ENCODE results near the gene ANXA7.
"Not testable (repeated sequence)": the region's sequence is repeated elsewhere in the genome, so short reads cannot be mapped to it uniquely, and the experiment has no call there.

Gene ANXA7

GRCh38 chr10:73398024-73398423 is 15.8 kb downstream of the ANXA7 start:
- no CpG with 5 or more reads among the region's 6 CpGs for WGBS (ENCODE audit: extremely low coverage, insufficient coverage, low lambda C conversion rate)
- no peak overlapping the region for H3K4me3 ChIP-seq (ENCODE audit: low read length)

DNA sequence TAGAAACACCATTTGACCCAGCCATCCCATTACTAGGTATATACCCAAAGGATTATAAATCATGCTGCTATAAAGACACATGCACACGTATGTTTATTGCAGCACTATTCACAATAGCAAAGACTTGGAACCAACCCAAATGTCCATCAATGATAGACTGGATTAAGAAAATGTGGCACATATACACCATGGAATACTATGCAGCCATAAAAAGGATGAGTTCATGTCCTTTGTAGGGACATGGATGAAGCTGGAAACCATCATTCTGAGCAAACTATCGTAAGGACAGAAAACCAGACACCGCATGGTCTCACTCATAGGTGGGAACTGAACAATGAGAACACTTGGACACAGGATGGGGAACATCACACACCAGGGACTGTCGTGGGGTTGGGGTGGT is 19.5 kb downstream of the ANXA7 start:
- H2BK5ac ChIP-seq (ENCODE audit: low read length); H3K23ac ChIP-seq (ENCODE audit: low read length); H3K4me1 ChIP-seq (ENCODE audit: control insufficient read depth, low read depth, low read length); H3K4me2 ChIP-seq (ENCODE audit: low read length); H3K56ac ChIP-seq (ENCODE audit: low read length); H3K4ac ChIP-seq (ENCODE audit: low read depth, low read length); H3K4me3 ChIP-seq (ENCODE audit: low read length); H2AK5ac ChIP-seq (ENCODE audit: low read length); DNase-seq; H3K79me1 ChIP-seq (ENCODE audit: low read length); H4K5ac ChIP-seq (ENCODE audit: low read length); H2BK120ac ChIP-seq (ENCODE audit: low read depth, low read length); H3K27me3 ChIP-seq (ENCODE audit: insufficient read depth, low read length, poor library complexity); H2BK15ac ChIP-seq (replicated peaks; ENCODE audit: low read depth); H3K27ac ChIP-seq (ENCODE audit: low read depth, low read length); H3K9ac ChIP-seq (ENCODE audit: low read length); H3K79me2 ChIP-seq (ENCODE audit: control insufficient read depth, insufficient read depth, low read length); H4K8ac ChIP-seq (ENCODE audit: low read depth, low read length); H3K18ac ChIP-seq (ENCODE audit: low read length); H3K36me3 ChIP-seq (ENCODE audit: control insufficient read depth, insufficient read depth, low read length): not testable (repeated sequence)
- WGBS (ENCODE audit: extremely low coverage, insufficient coverage, low lambda C conversion rate) = no CpG with 5 or more reads among the region's 4 CpGs

More at GRCh38 chr10:73398024-73398423, 15.8 kb downstream of the ANXA7 start:
- Histone ChIP-seq H3K79me1 (ENCODE audit: low read length) (peaks cover 3% of the 10 kb centered on the region), H3K23ac (ENCODE audit: low read length) (no peak overlapping the region), H4K8ac (ENCODE audit: low read depth, low read length) (no peak overlapping the region), H2AK5ac (ENCODE audit: low read length) (no peak overlapping the region), H2BK120ac (ENCODE audit: low read depth, low read length) (no peak overlapping the region), H2BK15ac (replicated peaks; ENCODE audit: low read depth) (no peak overlapping the region), H3K4me2 (ENCODE audit: low read length) (no peak overlapping the region), H4K5ac (ENCODE audit: low read length) (no peak overlapping the region), H3K27me3 (ENCODE audit: insufficient read depth, low read length, poor library complexity) (no peaks in the 10 kb centered on the region), H3K4ac (ENCODE audit: low read depth, low read length) (no peak overlapping the region), H3K56ac (ENCODE audit: low read length) (no peak overlapping the region), H2BK5ac (ENCODE audit: low read length) (no peak overlapping the region), H3K36me3 (ENCODE audit: control insufficient read depth, insufficient read depth, low read length) (no peaks in the 10 kb centered on the region), H3K27ac (ENCODE audit: low read depth, low read length) (no peak overlapping the region), H3K79me2 (ENCODE audit: control insufficient read depth, insufficient read depth, low read length) (no peaks in the 10 kb centered on the region), H3K18ac (ENCODE audit: low read length) (no peak overlapping the region), H3K4me1 (ENCODE audit: control insufficient read depth, low read depth, low read length) (no peaks in the 10 kb centered on the region), H3K9ac (ENCODE audit: low read length) (no peak overlapping the region)
- DNase-seq = peak; percentile 47

- H3K18ac ChIP-seq (ENCODE audit: low read length) = no peak overlapping the region
- WGBS (ENCODE audit: extremely low coverage, insufficient coverage, low lambda C conversion rate) = no CpG with 5 or more reads among the region's 4 CpGs
- H3K9ac ChIP-seq (ENCODE audit: low read length) = no peak overlapping the region
- H3K36me3 ChIP-seq (ENCODE audit: control insufficient read depth, insufficient read depth, low read length) = no peaks in the 10 kb centered on the region
- no peaks in the 10 kb centered on the region for H3K27me3 ChIP-seq (ENCODE audit: insufficient read depth, low read length, poor library complexity)
- no peak overlapping the region for H3K56ac ChIP-seq (ENCODE audit: low read length)
- H3K27ac ChIP-seq (ENCODE audit: low read depth, low read length) = no peak overlapping the region
- H3K4me3 ChIP-seq (ENCODE audit: low read length) = no peak overlapping the region
- no peak overlapping the region for H3K4me2 ChIP-seq (ENCODE audit: low read length)
- no peak overlapping the region for H2BK15ac ChIP-seq (replicated peaks; ENCODE audit: low read depth)
- no peak overlapping the region for H2AK5ac ChIP-seq (ENCODE audit: low read length)
- no peak overlapping the region for H4K5ac ChIP-seq (ENCODE audit: low read length)
- no peak overlapping the region for H2BK5ac ChIP-seq (ENCODE audit: low read length)
- H4K8ac ChIP-seq (ENCODE audit: low read depth, low read length) = no peak overlapping the region
- H3K23ac ChIP-seq (ENCODE audit: low read length) = no peak overlapping the region
- H3K79me1 ChIP-seq (ENCODE audit: low read length) = no peaks in the 10 kb centered on the region
- H3K4me1 ChIP-seq (ENCODE audit: control insufficient read depth, low read depth, low read length) = no peaks in the 10 kb centered on the region
- no peak overlapping the region for H3K4ac ChIP-seq (ENCODE audit: low read depth, low read length)
- no peak overlapping the region for H2BK120ac ChIP-seq (ENCODE audit: low read depth, low read length)
- DNase-seq = no peak
- no peaks in the 10 kb centered on the region for H3K79me2 ChIP-seq (ENCODE audit: control insufficient read depth, insufficient read depth, low read length)
Measured at GRCh38 chr10:73388228-73388627, 25.6 kb downstream of the ANXA7 start.

GRCh38 chr10:73386583-73386982 is 27.3 kb downstream of the ANXA7 start:
- no peak overlapping the region for H3K4ac ChIP-seq (ENCODE audit: low read depth, low read length)
- no peak overlapping the region for H4K8ac ChIP-seq (ENCODE audit: low read depth, low read length)
- no peak overlapping the region for H2BK15ac ChIP-seq (replicated peaks; ENCODE audit: low read depth)
- no peak overlapping the region for H3K18ac ChIP-seq (ENCODE audit: low read length)
- DNase-seq = no peak
- H3K36me3 ChIP-seq (ENCODE audit: control insufficient read depth, insufficient read depth, low read length) = no peaks in the 10 kb centered on the region
- WGBS (ENCODE audit: extremely low coverage, insufficient coverage, low lambda C conversion rate) = no CpG with 5 or more reads among the region's 7 CpGs
- no peak overlapping the region for H3K56ac ChIP-seq (ENCODE audit: low read length)
- no peaks in the 10 kb centered on the region for H3K79me1 ChIP-seq (ENCODE audit: low read length)
- H3K4me1 ChIP-seq (ENCODE audit: control insufficient read depth, low read depth, low read length) = no peaks in the 10 kb centered on the region
- H3K4me2 ChIP-seq (ENCODE audit: low read length) = no peak overlapping the region
- no peaks in the 10 kb centered on the region for H3K27me3 ChIP-seq (ENCODE audit: insufficient read depth, low read length, poor library complexity)
- no peak overlapping the region for H2BK5ac ChIP-seq (ENCODE audit: low read length)
- H3K4me3 ChIP-seq (ENCODE audit: low read length) = no peak overlapping the region
- no peak overlapping the region for H2AK5ac ChIP-seq (ENCODE audit: low read length)
- H3K79me2 ChIP-seq (ENCODE audit: control insufficient read depth, insufficient read depth, low read length) = no peaks in the 10 kb centered on the region
- H2BK120ac ChIP-seq (ENCODE audit: low read depth, low read length) = no peak overlapping the region
- no peak overlapping the region for H3K23ac ChIP-seq (ENCODE audit: low read length)
- H3K27ac ChIP-seq (ENCODE audit: low read depth, low read length) = no peak overlapping the region
- no peak overlapping the region for H4K5ac ChIP-seq (ENCODE audit: low read length)
- no peak overlapping the region for H3K9ac ChIP-seq (ENCODE audit: low read length)

GRCh38 chr10:73379064-73379748 is 34.7 kb downstream of the ANXA7 start:
- Histone ChIP-seq H3K23ac (ENCODE audit: low read length) (no peak overlapping the region), H3K4me1 (ENCODE audit: control insufficient read depth, low read depth, low read length) (no peaks in the 10 kb centered on the region), H4K8ac (ENCODE audit: low read depth, low read length) (no peak overlapping the region), H3K79me1 (ENCODE audit: low read length) (no peaks in the 10 kb centered on the region), H3K36me3 (ENCODE audit: control insufficient read depth, insufficient read depth, low read length) (peaks cover 6% of the 10 kb centered on the region), H3K4ac (ENCODE audit: low read depth, low read length) (no peak overlapping the region), H3K56ac (ENCODE audit: low read length) (no peak overlapping the region), H2AK5ac (ENCODE audit: low read length) (no peak overlapping the region), H3K4me3 (ENCODE audit: low read length) (no peak overlapping the region), H3K4me2 (ENCODE audit: low read length) (no peak overlapping the region), H3K27me3 (ENCODE audit: insufficient read depth, low read length, poor library complexity) (no peaks in the 10 kb centered on the region), H3K27ac (ENCODE audit: low read depth, low read length) (no peak overlapping the region), H2BK120ac (ENCODE audit: low read depth, low read length) (no peak overlapping the region), H3K9ac (ENCODE audit: low read length) (no peak overlapping the region), H2BK15ac (replicated peaks; ENCODE audit: low read depth) (no peak overlapping the region), H3K79me2 (ENCODE audit: control insufficient read depth, insufficient read depth, low read length) (no peaks in the 10 kb centered on the region), H2BK5ac (ENCODE audit: low read length) (no peak overlapping the region), H3K18ac (ENCODE audit: low read length) (no peak overlapping the region), H4K5ac (ENCODE audit: low read length) (no peak overlapping the region)
- no peak for DNase-seq
- no CpG with 5 or more reads among the region's 1 CpG for WGBS (ENCODE audit: extremely low coverage, insufficient coverage, low lambda C conversion rate)

GRCh38 chr10:73376679-73377078 is 37.2 kb downstream of the ANXA7 start:
- DNase-seq = no peak
- H3K4me2 ChIP-seq (ENCODE audit: low read length) = no peak overlapping the region

More at GRCh38 chr10:73376679-73377078, 37.2 kb downstream of the ANXA7 start:
- no peak overlapping the region for H2BK15ac ChIP-seq (replicated peaks; ENCODE audit: low read depth)
- no peaks in the 10 kb centered on the region for H3K79me1 ChIP-seq (ENCODE audit: low read length)
- H2BK5ac ChIP-seq (ENCODE audit: low read length) = no peak overlapping the region
- H2BK120ac ChIP-seq (ENCODE audit: low read depth, low read length) = no peak overlapping the region
- H3K18ac ChIP-seq (ENCODE audit: low read length) = no peak overlapping the region
- peaks cover 6% of the 10 kb centered on the region for H3K36me3 ChIP-seq (ENCODE audit: control insufficient read depth, insufficient read depth, low read length)
- WGBS (ENCODE audit: extremely low coverage, insufficient coverage, low lambda C conversion rate) = no CpG with 5 or more reads among the region's 3 CpGs
- H3K23ac ChIP-seq (ENCODE audit: low read length) = no peak overlapping the region
- H3K56ac ChIP-seq (ENCODE audit: low read length) = no peak overlapping the region
- no peak overlapping the region for H3K27ac ChIP-seq (ENCODE audit: low read depth, low read length)
- H2AK5ac ChIP-seq (ENCODE audit: low read length) = no peak overlapping the region
- no peak overlapping the region for H3K4ac ChIP-seq (ENCODE audit: low read depth, low read length)
- H3K79me2 ChIP-seq (ENCODE audit: control insufficient read depth, insufficient read depth, low read length) = no peaks in the 10 kb centered on the region
- H4K8ac ChIP-seq (ENCODE audit: low read depth, low read length) = no peak overlapping the region
- H3K27me3 ChIP-seq (ENCODE audit: insufficient read depth, low read length, poor library complexity) = no peaks in the 10 kb centered on the region
- no peaks in the 10 kb centered on the region for H3K4me1 ChIP-seq (ENCODE audit: control insufficient read depth, low read depth, low read length)
- no peak overlapping the region for H4K5ac ChIP-seq (ENCODE audit: low read length)
- H3K9ac ChIP-seq (ENCODE audit: low read length) = no peak overlapping the region
- no peak overlapping the region for H3K4me3 ChIP-seq (ENCODE audit: low read length)
